Activated T-helper 1 cell treated with anti-CD3 and anti-CD28 coated beads, Interleukin-12 subunit alpha, Interleukin-12 subunit beta, Interleukin-2, Interleukin-4 antibody, amounts not matched to agents 30 ng/mL and 10 ng/mL and 1 ng/mL, durations not matched to agents 14 hours and 24 hours and 36 hours (primary cell): Measurements from ENCODE around the gene DGKI. TPM values are rescaled to one million over a fixed set of nuclear protein-coding genes. Genes with fewer than 3 reads are reported as not detected.

Experiments used
- DNase-seq: peaks from one replicate; pipeline ENCODE4 v3.0.0; 2021; ENCODE audit warnings: low spot score
- H3K27ac Mint-ChIP-seq: one replicate; pipeline ENCODE4 v1.8.0; 2021; ENCODE audit warnings: mild to moderate bottlenecking, mixed read lengths
- H3K27me3 Mint-ChIP-seq: one replicate; pipeline ENCODE4 v1.8.0; 2022; ENCODE audit warnings: mild to moderate bottlenecking, moderate library complexity, mixed read lengths; ENCODE audit not compliant: insufficient read depth
- H3K36me3 Mint-ChIP-seq: one replicate; pipeline ENCODE4 v1.8.0; 2021; ENCODE audit warnings: low read depth, mixed read lengths
- H3K4me1 Mint-ChIP-seq: one replicate; pipeline ENCODE4 v1.8.0; 2021; ENCODE audit warnings: low read depth, mixed read lengths
- H3K4me3 Mint-ChIP-seq: one replicate; pipeline ENCODE4 v1.8.0; 2021; ENCODE audit warnings: mild to moderate bottlenecking, moderate library complexity, mixed read lengths
- H3K9me3 Mint-ChIP-seq: one replicate; pipeline ENCODE4 v1.8.0; 2021; ENCODE audit warnings: mixed read lengths
- intact Hi-C: fragments of 100-400 bp; cut with micrococcal nuclease; formaldehyde crosslinking; loops from one replicate; pipeline ENCODE4 v1.15.1; 2024
- total RNA-seq: library from RNA; stranded (reverse); gene quantifications from 2 replicates; pipeline ENCODE4 v1.2.3, GENCODE V29; 2022

The DGKI gene
- total RNA-seq, 1 donor from 2014 or later, result 27.3 TPM

GRCh38 chr7:137626469-137627067 is 220.2 kb downstream of the DGKI start:
- Mint-ChIP-seq H3K27me3 (peaks cover 4% of the 10 kb centered on the region), H3K4me3 (no peak overlapping the region), H3K4me1 (no peaks in the 10 kb centered on the region), H3K36me3 (no peaks in the 10 kb centered on the region), H3K9me3 (no peaks in the 10 kb centered on the region), H3K27ac (peak overlapping the region; percentile 4)
- DNase-seq, result peak; percentile 9
- intact Hi-C loops, result loop anchor here (1.0 kb wide), 1 partner anchor 20 kb away; no protein-coding TSS in a partner anchor

- intact Hi-C loops, result no loop called here
- Mint-ChIP-seq H3K4me3 (no peak overlapping the region), H3K27me3 (peaks cover 2% of the 10 kb centered on the region), H3K4me1 (no peaks in the 10 kb centered on the region), H3K36me3 (no peaks in the 10 kb centered on the region), H3K9me3 (no peaks in the 10 kb centered on the region), H3K27ac (no peak overlapping the region)
- no peak for DNase-seq
Observed at GRCh38 chr7:137625197-137625596, 221.6 kb downstream of the DGKI start.

- H3K27me3 Mint-ChIP-seq, result no peaks in the 10 kb centered on the region
- no peaks in the 10 kb centered on the region for H3K36me3 Mint-ChIP-seq
- intact Hi-C loops, result no loop called here
- H3K4me1 Mint-ChIP-seq, result no peaks in the 10 kb centered on the region
- no peak overlapping the region for H3K4me3 Mint-ChIP-seq
- no peaks in the 10 kb centered on the region for H3K9me3 Mint-ChIP-seq
- no peak overlapping the region for H3K27ac Mint-ChIP-seq
- DNase-seq, result no peak
Observed at GRCh38 chr7:137619181-137619580, 227.6 kb downstream of the DGKI start.

- no peaks in the 10 kb centered on the region for H3K4me1 Mint-ChIP-seq
- no peak for DNase-seq
- H3K9me3 Mint-ChIP-seq, result no peaks in the 10 kb centered on the region
Observed at GRCh38 chr7:137618748-137619147, 228.0 kb downstream of the DGKI start.

GRCh38 chr7:137613006-137613525 is 233.7 kb downstream of the DGKI start:
- Mint-ChIP-seq H3K36me3 (no peaks in the 10 kb centered on the region), H3K4me3 (no peak overlapping the region), H3K27ac (no peak overlapping the region), H3K4me1 (no peaks in the 10 kb centered on the region), H3K9me3 (no peaks in the 10 kb centered on the region), H3K27me3 (peaks cover 2% of the 10 kb centered on the region)
- intact Hi-C loops, result no loop called here
- no peak for DNase-seq

More at GRCh38 chr7:137618748-137619147, 228.0 kb downstream of the DGKI start:
- H3K27ac Mint-ChIP-seq, result no peak overlapping the region
- no peaks in the 10 kb centered on the region for H3K36me3 Mint-ChIP-seq
- H3K4me3 Mint-ChIP-seq, result no peak overlapping the region
- intact Hi-C loops, result no loop called here
- H3K27me3 Mint-ChIP-seq, result no peaks in the 10 kb centered on the region

GRCh38 chr7:137611606-137612005 is 235.2 kb downstream of the DGKI start:
- no peak overlapping the region for H3K27ac Mint-ChIP-seq
- intact Hi-C loops, result no loop called here
- H3K36me3 Mint-ChIP-seq, result no peaks in the 10 kb centered on the region
- H3K4me1 Mint-ChIP-seq, result no peaks in the 10 kb centered on the region
- peaks cover 2% of the 10 kb centered on the region for H3K27me3 Mint-ChIP-seq
- no peak for DNase-seq
- H3K9me3 Mint-ChIP-seq, result no peaks in the 10 kb centered on the region
- H3K4me3 Mint-ChIP-seq, result no peak overlapping the region

- Mint-ChIP-seq H3K4me1 (no peaks in the 10 kb centered on the region), H3K27ac (no peak overlapping the region), H3K9me3 (no peaks in the 10 kb centered on the region), H3K27me3 (peaks cover 2% of the 10 kb centered on the region), H3K36me3 (no peaks in the 10 kb centered on the region), H3K4me3 (no peak overlapping the region)
- no peak for DNase-seq
- intact Hi-C loops, result no loop called here
Observed at GRCh38 chr7:137609500-137609899, 237.3 kb downstream of the DGKI start.

GRCh38 chr7:137606061-137606674 is 240.6 kb downstream of the DGKI start:
- Mint-ChIP-seq H3K9me3 (no peaks in the 10 kb centered on the region), H3K4me1 (no peaks in the 10 kb centered on the region), H3K27me3 (peaks cover 4% of the 10 kb centered on the region), H3K27ac (no peak overlapping the region), H3K36me3 (no peaks in the 10 kb centered on the region), H3K4me3 (no peak overlapping the region)
- intact Hi-C loops, result loop anchor here (1.0 to 2.0 kb wide), 4 partner anchors 20 to 403 kb away; no protein-coding TSS in a partner anchor
- DNase-seq, result no peak

GRCh38 chr7:137603043-137603442 is 243.7 kb downstream of the DGKI start:
- H3K27ac Mint-ChIP-seq, result no peak overlapping the region
- no peak overlapping the region for H3K4me3 Mint-ChIP-seq
- intact Hi-C loops, result no loop called here
- peaks cover 4% of the 10 kb centered on the region for H3K27me3 Mint-ChIP-seq
- no peak for DNase-seq
- H3K36me3 Mint-ChIP-seq, result no peaks in the 10 kb centered on the region
- H3K9me3 Mint-ChIP-seq, result no peaks in the 10 kb centered on the region
- no peaks in the 10 kb centered on the region for H3K4me1 Mint-ChIP-seq

GRCh38 chr7:137601642-137602041 is 245.1 kb downstream of the DGKI start:
- Mint-ChIP-seq H3K4me1 (no peaks in the 10 kb centered on the region), H3K36me3 (no peaks in the 10 kb centered on the region), H3K4me3 (no peak overlapping the region), H3K9me3 (no peaks in the 10 kb centered on the region), H3K27me3 (peaks cover 7% of the 10 kb centered on the region), H3K27ac (no peak overlapping the region)
- intact Hi-C loops, result no loop called here
- no peak for DNase-seq

GRCh38 chr7:137597856-137598255 is 248.9 kb downstream of the DGKI start:
- DNase-seq, result no peak
- Mint-ChIP-seq H3K4me3 (no peak overlapping the region), H3K27me3 (peaks cover 7% of the 10 kb centered on the region), H3K36me3 (no peaks in the 10 kb centered on the region), H3K27ac (no peak overlapping the region), H3K4me1 (no peaks in the 10 kb centered on the region), H3K9me3 (no peaks in the 10 kb centered on the region)
- intact Hi-C loops, result loop anchor here (2.0 kb wide), 1 partner anchor 33 kb away; no protein-coding TSS in a partner anchor

GRCh38 chr7:137593115-137593711 is 253.6 kb downstream of the DGKI start:
- Mint-ChIP-seq H3K4me3 (no peak overlapping the region), H3K27me3 (peaks cover 3% of the 10 kb centered on the region), H3K36me3 (no peaks in the 10 kb centered on the region), H3K27ac (no peak overlapping the region), H3K9me3 (no peaks in the 10 kb centered on the region), H3K4me1 (no peaks in the 10 kb centered on the region)
- no peak for DNase-seq
- intact Hi-C loops, result no loop called here

- intact Hi-C loops, result no loop called here
- H3K27me3 Mint-ChIP-seq, result no peaks in the 10 kb centered on the region
- no peaks in the 10 kb centered on the region for H3K9me3 Mint-ChIP-seq
- H3K4me1 Mint-ChIP-seq, result no peaks in the 10 kb centered on the region
- no peak overlapping the region for H3K27ac Mint-ChIP-seq
- no peak overlapping the region for H3K4me3 Mint-ChIP-seq
- DNase-seq, result no peak
- no peaks in the 10 kb centered on the region for H3K36me3 Mint-ChIP-seq
Observed at GRCh38 chr7:137592232-137592896, 254.4 kb downstream of the DGKI start.
